GM12878 (cell line): ENCODE results near the gene KBTBD2. TPM values are rescaled to one million over a fixed set of nuclear protein-coding genes. Genes with fewer than 3 reads are reported as not detected.

Experiments used
- BHLHE40 ChIP-seq, 2 experiments: fragments of 450-650 bp in 1 of 2; IDR thresholded peaks; 2 replicates each; pipeline ENCODE4 v1.6.1; 2011 to 2017; ENCODE audit warnings: low read depth in 2 of 2, borderline replicate concordance in 1 of 2, improper control_type of control experiment in 1 of 2, low read length in 1 of 2, mild to moderate bottlenecking in 1 of 2
- BMI1 ChIP-seq: fragments of 450-650 bp; IDR thresholded peaks from 2 replicates; pipeline ENCODE4 v1.6.1; 2016; ENCODE audit warnings: mild to moderate bottlenecking, moderate library complexity, borderline replicate concordance
- CHD1 ChIP-seq: IDR thresholded peaks from 2 replicates; pipeline ENCODE4 v1.6.1; 2012; ENCODE audit warnings: low read depth, low read length, improper control_type of control experiment
- CHD4 ChIP-seq: fragments of 200-600 bp; sonication (generic); IDR thresholded peaks from 2 replicates; pipeline ENCODE4 v1.6.1; 2016; ENCODE audit warnings: mild to moderate bottlenecking
- EGR1 ChIP-seq, 2 experiments: IDR thresholded peaks; 1 replicate in 1 of 2; 2 replicates in 1 of 2; pipeline ENCODE4 v1.6.1; 2011 to 2012; ENCODE audit warnings: low read depth in 2 of 2, low read length in 2 of 2, borderline replicate concordance in 1 of 2, mild to moderate bottlenecking in 1 of 2, moderate library complexity in 1 of 2
- EP300 ChIP-seq, 2 experiments: fragments of 150-350 bp in 1 of 2; IDR thresholded peaks; 2 replicates each; pipeline ENCODE4 v1.6.1; 2011 to 2012; ENCODE audit warnings: low read depth in 2 of 2, low read length in 2 of 2, borderline replicate concordance in 1 of 2, improper control_type of control experiment in 1 of 2, inconsistent platforms in 1 of 2; ENCODE audit not compliant: control insufficient read depth in 1 of 2
- GATAD2B ChIP-seq: fragments of 450-650 bp; conservative IDR thresholded peaks from 2 replicates; pipeline ENCODE4 v1.6.1; 2017; ENCODE audit warnings: low read depth, mild to moderate bottlenecking, moderate library complexity
- HSF1 ChIP-seq: fragments of 150-350 bp; IDR thresholded peaks from 2 replicates; pipeline ENCODE4 v1.6.1; 2014; ENCODE audit warnings: mild to moderate bottlenecking, low read depth, low read length
- JUND ChIP-seq: IDR thresholded peaks from 2 replicates; pipeline ENCODE4 v1.6.1; 2012; ENCODE audit warnings: low read depth, mild to moderate bottlenecking, low read length, improper control_type of control experiment, moderate library complexity
- MEF2B ChIP-seq: fragments of 450-650 bp; IDR thresholded peaks from 2 replicates; pipeline ENCODE4 v1.6.1; 2018; ENCODE audit warnings: mild to moderate bottlenecking, moderate library complexity; ENCODE audit not compliant: partially characterized antibody, poor library complexity, severe bottlenecking
- MLLT1 ChIP-seq: fragments of 450-650 bp; IDR thresholded peaks from 2 replicates; pipeline ENCODE4 v1.6.1; 2016; ENCODE audit warnings: mild to moderate bottlenecking
- MTA3 ChIP-seq: IDR thresholded peaks from 2 replicates; pipeline ENCODE4 v1.6.1; 2012; ENCODE audit warnings: low read length, inconsistent platforms, borderline replicate concordance
- MYC ChIP-seq: IDR thresholded peaks from 2 replicates; pipeline ENCODE4 v1.6.1; 2011; ENCODE audit warnings: mild to moderate bottlenecking, low read length, moderate library complexity, inconsistent platforms; ENCODE audit not compliant: insufficient read depth, insufficient replicate concordance, insufficient read length, severe bottlenecking
- SIN3A ChIP-seq: IDR thresholded peaks from 2 replicates; pipeline ENCODE4 v1.6.1; 2012; ENCODE audit warnings: low read depth, low read length, improper control_type of control experiment
- SRF ChIP-seq, 2 experiments: IDR thresholded peaks; 2 replicates each; pipeline ENCODE4 v1.6.1; 2011; ENCODE audit warnings: low read depth in 2 of 2, low read length in 2 of 2, mild to moderate bottlenecking in 1 of 2, moderate library complexity in 1 of 2
- STAT3 ChIP-seq: IDR thresholded peaks from 2 replicates; pipeline ENCODE4 v1.6.1; 2011; ENCODE audit warnings: low read depth, low read length, improper control_type of control experiment
- YBX1 ChIP-seq: fragments of 450-650 bp; IDR thresholded peaks from 2 replicates; pipeline ENCODE4 v1.6.1; 2016; ENCODE audit warnings: antibody characterized with exemption
- ZNF384 ChIP-seq: IDR thresholded peaks from 2 replicates; pipeline ENCODE4 v1.6.1; 2012; ENCODE audit warnings: low read depth, mild to moderate bottlenecking, low read length, improper control_type of control experiment, borderline replicate concordance
- polyA plus RNA-seq, 11 experiments: library from polyadenylated mRNA; depleted of rRNA in 4 of 11; unstranded in 6 of 11; stranded (reverse) in 5 of 11; fragments of >200 nt; fragmentation: Nextera tagmentation in 4 of 11; fragmentation: Illumina TruSeq in 1 of 11; extraction: Ambion mirVana in 4 of 11; extraction: Trizol in 1 of 11; gene quantifications; 1 replicate in 1 of 11; 2 replicates in 10 of 11; pipeline versions ENCODE4 v1.2.1 to v1.2.3, GENCODE V29; 2011 to 2016; ENCODE audit warnings: inconsistent platforms in 2 of 11, missing spikeins in 2 of 11, low read depth in 1 of 11
- total RNA-seq, 4 experiments: library from RNA; depleted of rRNA in 3 of 4; stranded (reverse); fragments of >200 nt in 3 of 4; fragmentation: Illumina TruSeq in 1 of 4; extraction: Trizol in 1 of 4; gene quantifications; 2 replicates each; pipeline versions ENCODE4 v1.2.1 to v1.2.3, GENCODE V29; 2013 to 2021
- TF ChIP-seq, protein P1 (sequence below): fragments of 450-650 bp; conservative IDR thresholded peaks from 2 replicates; pipeline ENCODE4 v1.6.1; 2017; ENCODE audit warnings: mild to moderate bottlenecking, moderate library complexity
- TF ChIP-seq, protein P2 (sequence below): IDR thresholded peaks from 2 replicates; pipeline ENCODE4 v1.6.1; 2011; ENCODE audit warnings: low read depth, low read length, improper control_type of control experiment, borderline replicate concordance
- TF ChIP-seq, protein P3 (sequence below): IDR thresholded peaks from 2 replicates; pipeline ENCODE4 v1.6.1; 2012; ENCODE audit warnings: low read depth, low read length, improper control_type of control experiment

KBTBD2 gene
- total and polyA plus RNA-seq, 10 of the 15 experiments (the other 5 are each of a cell fraction or from before 2014, with no cell fraction given) = 8.1 to 22.3 (median 16.2) TPM

GRCh38 chr7:32891800-32892520 lies 400 bp upstream of the KBTBD2 start (continued):
- TF ChIP-seq MLLT1 = no peak
- no peak for TF ChIP-seq ZNF384
- TF ChIP-seq JUND = no peak
- TF ChIP-seq, protein P1, sequence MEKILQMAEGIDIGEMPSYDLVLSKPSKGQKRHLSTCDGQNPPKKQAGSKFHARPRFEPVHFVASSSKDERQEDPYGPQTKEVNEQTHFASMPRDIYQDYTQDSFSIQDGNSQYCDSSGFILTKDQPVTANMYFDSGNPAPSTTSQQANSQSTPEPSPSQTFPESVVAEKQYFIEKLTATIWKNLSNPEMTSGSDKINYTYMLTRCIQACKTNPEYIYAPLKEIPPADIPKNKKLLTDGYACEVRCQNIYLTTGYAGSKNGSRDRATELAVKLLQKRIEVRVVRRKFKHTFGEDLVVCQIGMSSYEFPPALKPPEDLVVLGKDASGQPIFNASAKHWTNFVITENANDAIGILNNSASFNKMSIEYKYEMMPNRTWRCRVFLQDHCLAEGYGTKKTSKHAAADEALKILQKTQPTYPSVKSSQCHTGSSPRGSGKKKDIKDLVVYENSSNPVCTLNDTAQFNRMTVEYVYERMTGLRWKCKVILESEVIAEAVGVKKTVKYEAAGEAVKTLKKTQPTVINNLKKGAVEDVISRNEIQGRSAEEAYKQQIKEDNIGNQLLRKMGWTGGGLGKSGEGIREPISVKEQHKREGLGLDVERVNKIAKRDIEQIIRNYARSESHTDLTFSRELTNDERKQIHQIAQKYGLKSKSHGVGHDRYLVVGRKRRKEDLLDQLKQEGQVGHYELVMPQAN = no peak; the same call in 1 of the 2 replicates
- no peak for TF ChIP-seq MTA3
- no peak for TF ChIP-seq BMI1
- TF ChIP-seq, protein P2, sequence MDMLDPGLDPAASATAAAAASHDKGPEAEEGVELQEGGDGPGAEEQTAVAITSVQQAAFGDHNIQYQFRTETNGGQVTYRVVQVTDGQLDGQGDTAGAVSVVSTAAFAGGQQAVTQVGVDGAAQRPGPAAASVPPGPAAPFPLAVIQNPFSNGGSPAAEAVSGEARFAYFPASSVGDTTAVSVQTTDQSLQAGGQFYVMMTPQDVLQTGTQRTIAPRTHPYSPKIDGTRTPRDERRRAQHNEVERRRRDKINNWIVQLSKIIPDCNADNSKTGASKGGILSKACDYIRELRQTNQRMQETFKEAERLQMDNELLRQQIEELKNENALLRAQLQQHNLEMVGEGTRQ = no peak
- no peak for TF ChIP-seq HSF1
- TF ChIP-seq YBX1 = no peak
- peak; percentile 30 to 60; a peak in 2 of 4 replicates for TF ChIP-seq BHLHE40 (IDR thresholded peaks at IDR 0.05; ENCODE audit: borderline replicate concordance in 1 of 2, low read depth in 2 of 2, low read length in 1 of 2)
- TF ChIP-seq MEF2B = no peak
- TF ChIP-seq, protein P3, sequence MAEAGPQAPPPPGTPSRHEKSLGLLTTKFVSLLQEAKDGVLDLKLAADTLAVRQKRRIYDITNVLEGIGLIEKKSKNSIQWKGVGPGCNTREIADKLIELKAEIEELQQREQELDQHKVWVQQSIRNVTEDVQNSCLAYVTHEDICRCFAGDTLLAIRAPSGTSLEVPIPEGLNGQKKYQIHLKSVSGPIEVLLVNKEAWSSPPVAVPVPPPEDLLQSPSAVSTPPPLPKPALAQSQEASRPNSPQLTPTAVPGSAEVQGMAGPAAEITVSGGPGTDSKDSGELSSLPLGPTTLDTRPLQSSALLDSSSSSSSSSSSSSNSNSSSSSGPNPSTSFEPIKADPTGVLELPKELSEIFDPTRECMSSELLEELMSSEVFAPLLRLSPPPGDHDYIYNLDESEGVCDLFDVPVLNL = no peak
- TF ChIP-seq SRF (IDR thresholded peaks at IDR 0.05; ENCODE audit: low read depth in 2 of 2, low read length in 2 of 2) = peak in 1 of 2 experiments; percentile 82; a peak in 2 of 4 replicates
- TF ChIP-seq EP300 (IDR thresholded peaks at IDR 0.05; ENCODE audit: borderline replicate concordance in 1 of 2, control insufficient read depth in 1 of 2, low read depth in 2 of 2, low read length in 2 of 2) = no peak
- no peak for TF ChIP-seq MYC
- TF ChIP-seq CHD4 = no peak
- TF ChIP-seq GATAD2B = peak; percentile 58; the same call in 1 of the 2 replicates
- no peak for TF ChIP-seq CHD1
- peak; percentile 73 for TF ChIP-seq SIN3A
- peak in 1 of 2 experiments; percentile 89; a peak in 1 of 3 replicates for TF ChIP-seq EGR1 (IDR thresholded peaks at IDR 0.05; ENCODE audit: borderline replicate concordance in 1 of 2, low read depth in 2 of 2, low read length in 2 of 2)
- TF ChIP-seq STAT3 = no peak
